ENCODE measurements around the gene TXNL4A.

The TXNL4A gene

DNA sequence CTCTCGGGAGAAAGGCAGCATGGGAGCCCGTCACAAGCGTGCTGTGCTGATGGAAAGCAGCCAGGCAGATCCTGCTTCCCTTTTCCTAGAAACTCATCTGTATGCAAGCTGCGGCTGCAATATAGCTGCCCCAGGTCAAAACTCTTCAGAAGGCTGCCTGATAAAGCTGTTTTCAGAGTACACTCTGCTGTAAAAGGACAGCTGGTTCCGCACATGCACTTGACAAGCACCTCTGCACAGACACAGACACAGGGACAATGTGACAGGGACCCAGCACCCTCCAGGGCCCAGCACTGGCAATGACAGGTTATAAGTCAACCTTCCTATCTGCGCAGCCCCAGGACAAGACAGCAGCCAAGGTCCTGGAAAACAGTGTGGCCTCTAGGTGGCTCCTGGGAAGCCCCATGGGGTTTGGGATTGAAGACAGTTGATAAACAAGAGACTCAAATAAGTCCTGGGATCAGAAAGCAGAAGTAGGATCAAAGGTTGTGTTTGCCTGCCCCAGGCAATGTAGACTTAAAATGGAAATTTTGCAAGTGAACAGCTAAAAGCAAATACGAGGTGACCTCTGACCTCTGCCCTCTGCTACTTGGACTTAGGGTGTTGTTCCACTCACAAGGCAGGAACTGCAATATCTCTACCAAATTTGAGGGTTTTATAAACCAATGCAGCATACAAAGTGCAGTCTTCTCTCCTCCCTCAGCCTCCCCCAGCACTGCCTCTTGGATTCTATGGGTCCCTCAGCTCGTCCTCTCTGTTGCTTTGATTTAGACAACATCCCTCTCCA is 53.9 kb downstream of the TXNL4A start:
- DNase-seq = peak; percentile 37

GRCh38 chr18:79933765-79934164 is 54.6 kb downstream of the TXNL4A start:
- peak; percentile 37 for DNase-seq

DNA sequence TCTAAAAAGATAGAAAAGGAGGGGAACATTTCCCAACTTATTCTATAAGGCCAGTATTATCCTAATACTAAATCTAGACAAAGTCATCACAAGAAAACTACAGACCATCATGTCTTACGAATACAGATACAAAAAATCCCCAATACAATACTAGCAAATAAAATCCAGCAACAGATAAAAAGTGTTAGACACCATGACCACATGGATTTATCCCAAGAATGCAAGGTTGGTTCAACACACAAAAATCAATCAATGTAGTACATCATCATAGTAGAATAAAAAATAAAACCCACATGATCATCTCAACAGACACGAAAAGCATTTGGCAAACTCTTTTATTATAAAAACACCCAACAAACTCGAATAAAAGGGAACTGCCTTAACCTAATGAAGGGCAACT is 55.5 kb downstream of the TXNL4A start:
- DNase-seq = no peak

DNA sequence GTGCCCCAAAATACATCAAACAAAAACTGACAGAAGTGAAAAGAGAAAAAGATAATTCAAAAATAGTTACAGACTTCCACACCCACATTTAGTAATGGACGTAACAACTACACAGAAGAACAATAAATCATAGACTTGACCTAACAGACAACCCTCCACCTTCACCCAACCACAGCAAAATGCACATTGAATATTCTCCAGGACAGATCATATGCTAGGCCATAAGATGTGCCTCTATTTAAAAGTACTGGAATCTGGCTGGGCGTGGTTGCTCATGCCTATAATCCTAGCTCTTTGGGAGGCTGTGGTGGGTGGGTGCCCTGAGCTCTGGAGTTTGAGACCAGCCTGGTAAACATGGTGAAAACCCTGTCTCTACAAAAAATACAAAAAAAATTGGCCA is 56.9 kb downstream of the TXNL4A start:
- DNase-seq = peak; percentile 17

- DNase-seq = no peak
These were observed 58.2 kb downstream of the TXNL4A start for GRCh38 chr18:79930020-79930642.

DNA sequence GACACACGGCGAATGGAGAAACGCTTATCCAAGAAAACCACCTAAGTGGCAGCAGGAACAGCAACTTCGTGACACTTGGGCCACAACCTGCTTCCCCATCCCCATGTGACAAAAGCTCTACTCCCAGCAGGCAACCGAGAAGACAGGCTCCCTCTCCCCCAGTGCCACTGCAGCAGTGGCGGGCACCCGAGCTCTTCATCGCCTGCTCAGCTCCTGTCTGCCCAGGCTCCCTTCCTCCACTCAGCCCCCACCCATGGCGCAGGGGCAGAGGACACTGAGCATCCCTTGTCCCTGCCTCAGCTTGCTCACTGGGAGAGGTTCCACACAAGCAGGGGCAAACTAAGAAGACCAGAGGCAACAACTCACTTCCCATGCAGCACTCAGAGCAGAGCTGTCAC is 59.8 kb downstream of the TXNL4A start:
- peak; percentile 42 for DNase-seq

- peak; percentile 38 for DNase-seq
These were observed 60.5 kb downstream of the TXNL4A start for GRCh38 chr18:79927607-79928562.

GRCh38 chr18:79926715-79927606 is 61.4 kb downstream of the TXNL4A start:
- DNase-seq = peak; percentile 60

- peak; percentile 56 for DNase-seq
These were observed 62.1 kb downstream of the TXNL4A start for GRCh38 chr18:79926306-79926705.

- peak; percentile 42 for DNase-seq
These were observed 63.3 kb downstream of the TXNL4A start for GRCh38 chr18:79924814-79925731.

DNA sequence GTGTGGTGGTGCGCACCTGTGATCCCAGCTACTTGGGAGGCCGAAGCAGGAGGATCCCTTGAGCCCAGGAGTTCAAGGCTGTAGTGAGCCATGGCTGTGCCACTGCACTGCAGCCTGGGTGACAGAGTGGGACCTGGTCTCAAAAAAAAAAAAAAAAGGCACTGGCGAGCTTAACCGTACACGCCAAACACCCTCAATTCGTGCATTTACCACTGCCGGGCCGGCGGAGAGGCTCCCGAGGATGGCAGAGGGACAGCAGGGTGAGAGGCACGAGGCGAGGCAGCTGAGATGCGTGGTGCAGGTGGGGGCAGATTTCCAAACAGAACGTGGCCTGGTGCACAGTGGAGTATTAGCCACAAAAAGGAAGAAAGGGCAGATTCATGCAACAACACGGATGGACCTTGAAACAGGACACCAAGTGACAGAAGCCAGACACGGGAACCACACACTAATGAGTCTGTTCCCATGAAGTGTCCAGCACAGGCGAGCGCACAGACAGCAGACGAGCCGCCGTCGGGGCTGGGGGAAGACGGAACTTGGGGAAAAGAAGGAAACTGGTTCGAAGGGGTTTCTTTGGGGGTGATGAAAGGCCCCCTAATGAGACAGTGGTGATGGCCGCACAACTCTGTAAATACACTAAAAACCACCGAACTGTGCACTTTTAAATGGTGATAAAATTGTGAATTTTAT is 64.3 kb downstream of the TXNL4A start:
- peak; percentile 44 for DNase-seq

DNA sequence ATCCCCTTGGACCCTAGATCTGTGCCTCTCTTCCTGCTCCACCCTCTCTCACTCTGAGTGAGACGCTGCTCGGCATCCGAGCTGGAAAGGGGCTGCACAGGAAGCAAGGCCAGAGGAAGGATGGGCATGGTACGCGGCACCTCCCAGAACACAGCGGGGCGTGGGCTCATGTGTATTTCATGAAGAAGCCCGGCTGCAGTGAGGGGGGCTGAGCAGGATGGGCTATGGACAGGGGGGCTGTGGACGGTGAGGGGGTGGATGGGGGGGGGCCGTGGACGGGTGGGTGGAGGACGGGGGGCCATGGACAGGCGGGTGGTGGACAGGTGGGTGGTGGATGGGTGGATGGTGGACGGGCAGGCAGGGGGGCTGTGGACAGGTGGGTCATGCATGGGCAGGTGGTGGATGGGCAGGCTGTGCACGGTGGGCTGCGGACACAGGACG is 65.4 kb downstream of the TXNL4A start:
- DNase-seq = peak; percentile 41

DNA sequence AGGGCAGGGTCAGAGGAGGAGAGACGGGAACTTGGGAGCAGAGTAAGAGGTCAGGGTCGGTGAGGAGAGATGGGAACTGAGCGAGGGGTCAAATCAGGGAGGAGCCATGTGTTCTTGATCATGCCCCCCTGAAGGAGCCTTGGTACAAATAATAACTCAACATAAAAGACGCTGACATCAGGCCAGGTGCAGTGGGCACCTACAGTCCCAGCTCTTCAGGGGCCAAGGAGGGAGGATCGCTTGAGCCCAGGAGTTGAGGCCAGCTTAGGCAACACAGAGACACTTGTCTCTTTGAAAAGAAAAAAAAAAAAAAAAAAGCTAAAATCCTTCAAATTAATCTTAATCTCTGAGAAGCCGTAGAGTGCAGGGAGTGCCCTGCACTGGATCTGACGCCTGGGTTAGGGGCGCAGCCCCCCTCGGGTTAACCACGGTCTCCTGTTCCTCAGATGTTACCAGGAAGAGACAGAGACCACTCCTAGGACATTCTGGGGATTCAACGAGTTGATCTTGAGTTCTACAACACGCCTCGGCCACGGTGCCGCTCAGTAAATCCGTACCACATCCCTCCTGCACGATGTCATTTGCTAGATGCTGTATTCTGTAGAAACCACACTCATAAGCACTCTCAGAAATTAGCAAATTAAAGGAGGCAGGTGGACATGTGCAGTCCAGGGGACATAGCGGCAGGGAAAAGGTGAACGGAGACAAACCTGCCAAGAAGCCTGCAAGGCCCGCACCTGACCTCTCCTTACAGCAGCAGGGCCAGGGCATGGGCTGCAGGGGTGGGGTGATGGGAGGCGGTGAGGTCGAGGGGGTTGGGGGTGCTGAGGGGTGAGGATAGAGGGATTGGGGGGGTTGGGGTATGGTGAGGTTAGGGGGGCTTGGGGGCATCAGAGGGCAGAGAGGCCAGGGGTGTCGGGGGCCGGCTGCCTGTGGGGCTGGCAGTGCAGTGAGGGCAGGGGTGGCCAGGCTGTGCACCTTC is 66.1 kb downstream of the TXNL4A start:
- DNase-seq = peak; percentile 39
